ENCODE measurements around the gene ZNF229.
A peak's percentile ranks its signal among the peaks of the same experiment; 100 is the strongest.
"Not testable (repeated sequence)": the region's sequence is repeated elsewhere in the genome, so short reads cannot be mapped to it uniquely, and the experiment has no call there.

ZNF229 gene

DNA sequence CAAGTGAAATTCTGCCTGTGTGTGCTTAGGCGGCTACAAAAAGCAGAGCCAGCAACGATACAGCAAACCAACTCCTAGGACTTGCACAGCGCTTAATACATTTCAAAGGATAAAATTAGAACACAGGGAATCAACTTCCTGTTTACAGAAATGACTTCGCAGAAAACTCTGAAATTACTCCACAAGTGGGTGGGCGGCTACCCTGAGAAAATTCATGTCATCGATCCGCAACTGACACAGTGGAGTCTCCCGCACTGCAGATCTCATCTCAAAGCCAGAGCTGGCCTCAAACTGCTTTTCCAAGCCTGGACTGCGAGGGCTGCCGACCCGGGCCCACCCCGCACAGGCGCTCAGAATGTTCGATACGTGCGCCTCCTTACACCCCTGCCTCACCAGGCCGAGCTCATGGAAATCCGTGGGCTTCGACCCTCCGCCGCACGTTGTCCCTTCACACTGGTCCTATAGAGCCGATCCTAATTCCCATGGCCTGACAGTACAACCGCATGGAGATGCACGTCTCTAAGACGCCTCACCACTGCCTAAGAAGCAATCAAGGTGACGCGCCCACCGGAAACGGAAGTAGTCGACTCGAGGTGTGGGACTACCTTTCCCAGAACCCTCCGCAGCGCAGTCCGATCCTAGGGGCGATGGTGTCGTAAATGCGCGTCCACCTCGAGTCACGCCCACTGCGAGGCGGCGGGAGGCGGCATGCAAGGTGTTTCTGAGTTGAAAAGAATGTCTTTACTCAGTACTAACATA, at the start of gene ZNF229:
Gene ZNF229, minus strand, starts transcription at position 557 of the 759 bp plus-strand sequence. CDS start 5,625 bp downstream, outside the sequence.
- FAIRE-seq = peak; percentile 74

DNA sequence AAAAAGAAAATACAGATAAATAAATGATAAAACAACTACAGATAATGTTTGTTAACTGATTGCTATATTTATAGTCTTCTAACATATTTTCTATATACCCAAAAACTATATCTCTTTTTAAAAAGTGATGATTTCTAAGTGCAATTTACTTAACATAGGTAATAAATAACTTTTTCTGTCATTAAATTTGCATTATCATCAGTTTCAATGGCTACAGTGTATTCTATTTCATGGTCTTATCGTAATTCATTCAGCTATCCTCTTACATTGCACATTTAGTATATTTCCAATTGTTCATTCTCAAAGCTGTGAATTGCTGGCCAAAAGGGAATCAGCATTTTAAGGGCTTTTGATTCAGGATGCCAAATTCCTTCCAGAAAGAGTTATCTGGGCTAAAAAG, 48.4 kb upstream of the ZNF229 start:
- no peak for FAIRE-seq

DNA sequence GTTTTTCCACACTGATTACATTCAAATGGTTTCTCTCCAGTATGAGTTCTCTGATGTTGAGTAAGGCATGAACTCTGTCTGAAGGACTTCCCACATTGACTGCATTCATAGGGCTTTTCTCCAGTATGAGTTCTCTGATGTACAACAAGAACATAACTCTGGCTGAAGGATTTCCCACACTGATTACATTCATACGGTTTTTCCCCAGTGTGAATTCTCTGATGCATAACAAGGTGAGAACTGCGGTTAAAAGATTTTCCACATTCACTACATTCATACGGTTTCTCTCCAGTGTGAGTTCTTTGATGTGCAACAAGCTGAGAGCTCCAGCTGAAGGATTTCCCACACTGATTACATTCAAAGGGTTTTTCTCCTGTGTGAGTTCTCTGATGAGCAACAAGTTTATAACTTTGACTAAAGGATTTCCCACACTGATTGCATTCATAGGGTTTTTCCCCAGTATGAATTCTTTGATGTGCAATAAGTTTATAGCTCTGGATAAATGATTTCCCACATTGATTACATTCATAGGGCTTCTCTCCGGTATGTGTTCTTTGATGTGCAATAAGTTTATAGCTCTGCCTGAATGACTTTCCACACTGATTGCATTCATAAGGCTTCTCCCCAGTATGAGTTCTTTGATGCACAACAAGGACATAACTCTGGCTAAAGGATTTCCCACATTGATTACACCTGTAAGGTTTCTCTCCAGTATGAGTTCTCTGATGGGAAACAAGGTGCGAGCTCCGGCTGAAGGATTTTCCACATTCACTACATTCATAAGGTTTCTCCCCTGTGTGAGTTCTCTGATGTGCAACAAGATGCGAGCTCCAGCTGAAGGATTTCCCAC, 28.5 kb upstream of the ZNF229 start:
- FAIRE-seq = no peak

DNA sequence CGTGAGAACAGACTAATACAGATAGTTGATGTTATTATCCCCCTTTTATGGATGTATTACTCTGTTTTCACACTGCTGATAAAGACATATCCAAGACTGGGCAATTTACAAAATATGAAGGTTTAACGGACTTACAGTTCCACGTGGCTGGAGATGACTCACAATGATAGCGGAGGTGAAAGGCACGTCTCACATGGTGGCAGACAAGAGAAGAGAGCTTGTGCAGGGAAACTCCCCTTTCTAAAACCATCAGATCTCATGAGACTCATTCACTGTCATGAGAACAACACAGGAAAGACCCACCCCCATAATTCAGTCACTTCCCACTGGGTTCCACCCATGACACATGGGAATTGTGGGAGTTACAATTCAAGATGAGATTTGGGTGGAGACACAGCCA, 20.5 kb upstream of the ZNF229 start:
- FAIRE-seq = not testable (repeated sequence)

DNA sequence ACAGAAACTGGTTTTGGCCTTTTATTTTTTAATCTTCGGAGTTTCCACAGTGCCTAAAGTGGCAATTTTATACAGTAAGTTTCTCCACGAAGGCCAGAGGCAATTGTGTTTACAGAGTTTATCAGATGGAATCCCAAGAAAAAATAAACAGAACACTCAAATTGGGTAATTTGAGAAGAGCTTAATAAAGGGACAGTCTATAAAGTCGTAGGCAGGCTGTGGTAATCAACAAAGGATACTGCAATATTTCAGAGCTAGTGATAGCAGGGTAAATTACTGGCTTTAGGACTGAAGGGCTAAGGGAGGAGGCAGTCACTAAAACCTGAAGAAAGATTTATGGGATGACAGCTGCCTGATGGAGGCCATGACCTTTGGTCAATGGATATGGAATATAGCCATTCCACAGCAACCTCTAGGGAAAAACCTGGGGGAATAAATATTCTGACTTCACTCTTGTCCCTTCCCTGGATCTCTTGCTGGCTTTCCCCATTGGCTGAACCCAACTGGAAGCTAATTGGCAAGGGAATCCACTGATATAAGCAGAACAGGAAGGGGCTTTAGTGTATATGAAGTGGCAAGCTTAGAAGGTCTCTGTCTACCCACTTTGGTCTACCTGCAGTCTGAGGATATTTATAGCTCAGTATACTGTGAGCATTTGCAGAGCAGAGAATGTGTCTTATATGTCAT, 14.5 kb upstream of the ZNF229 start:
- not testable (repeated sequence) for FAIRE-seq

DNA sequence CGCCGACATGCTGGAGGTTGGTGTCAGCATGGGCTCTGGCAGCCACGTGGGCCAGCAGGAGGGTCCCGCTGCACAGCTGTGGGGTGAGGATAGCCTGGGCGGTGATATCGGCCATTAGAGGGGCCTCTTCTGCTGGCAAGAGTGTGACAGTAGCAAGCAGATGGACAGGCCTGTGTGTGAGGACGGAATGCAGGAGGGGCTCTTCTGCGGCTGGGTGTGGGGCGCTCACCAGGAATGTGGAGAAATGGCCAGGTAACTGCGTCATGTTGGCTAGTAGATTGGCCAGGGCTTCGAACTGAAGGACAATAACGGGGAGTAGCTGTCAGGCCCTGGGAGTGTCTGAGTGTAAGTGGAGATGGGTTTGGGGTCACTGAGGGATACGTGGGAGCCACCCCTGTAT, 7.7 kb upstream of the ZNF229 start:
- not testable (repeated sequence) for FAIRE-seq

DNA sequence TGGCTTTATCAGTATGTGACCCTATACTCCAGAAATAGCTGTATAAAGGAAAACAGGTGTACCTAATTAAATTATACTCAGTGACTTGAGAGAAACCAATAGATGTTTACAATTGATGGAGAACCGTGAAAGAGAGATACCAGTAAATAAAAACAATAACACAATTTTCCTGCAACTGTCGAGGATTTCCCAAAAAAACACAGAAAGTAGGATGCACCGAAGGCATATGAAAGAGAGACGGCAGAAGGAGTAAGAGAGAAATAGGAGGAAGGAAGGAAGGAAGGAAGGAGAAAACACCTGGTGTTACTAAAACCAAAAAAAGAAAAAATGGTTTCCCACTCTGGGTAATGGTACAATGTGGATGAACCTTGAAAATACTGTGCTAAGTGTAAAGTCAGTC, 6.8 kb upstream of the ZNF229 start:
- FAIRE-seq = no peak

DNA sequence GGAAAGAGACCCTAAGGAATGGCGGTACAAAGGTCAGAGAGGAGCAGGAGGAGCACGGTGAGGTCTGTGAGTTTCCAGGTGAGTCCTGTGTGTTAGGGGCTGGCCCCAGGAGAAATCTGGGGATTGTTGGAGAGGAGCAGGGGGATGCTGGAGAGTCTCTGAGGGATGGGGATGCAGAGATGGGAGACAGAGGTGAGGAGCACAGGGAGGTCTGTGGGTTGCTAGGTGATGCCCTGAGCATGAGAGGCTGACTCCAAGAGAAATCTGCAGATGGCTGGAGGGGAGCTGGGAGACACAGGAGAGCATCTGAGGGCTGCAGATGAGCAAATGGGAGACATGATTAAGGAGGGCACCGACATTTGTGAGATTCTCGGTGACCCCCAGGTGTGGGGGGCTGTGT, 4.1 kb upstream of the ZNF229 start:
- no peak for FAIRE-seq

DNA sequence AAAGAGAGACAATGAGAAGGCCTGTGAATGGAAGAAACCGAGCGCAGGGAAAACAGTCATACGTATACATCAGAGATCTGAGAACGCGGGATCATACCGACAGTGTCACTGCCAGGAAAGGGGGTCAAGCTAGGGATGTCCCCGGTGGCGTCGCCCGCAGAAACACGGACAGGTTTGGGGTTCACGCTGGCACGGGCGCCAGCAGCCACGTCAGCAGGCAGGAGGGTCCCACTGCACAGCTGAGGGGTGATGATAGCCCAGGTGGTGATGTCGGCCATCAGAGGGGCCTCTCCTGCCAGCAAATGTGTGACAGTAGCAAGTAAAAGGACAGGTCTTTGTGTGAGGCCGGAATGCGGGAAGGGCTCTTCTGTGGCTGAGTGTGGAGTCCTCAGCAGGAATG, 3.4 kb upstream of the ZNF229 start:
- no peak for FAIRE-seq

DNA sequence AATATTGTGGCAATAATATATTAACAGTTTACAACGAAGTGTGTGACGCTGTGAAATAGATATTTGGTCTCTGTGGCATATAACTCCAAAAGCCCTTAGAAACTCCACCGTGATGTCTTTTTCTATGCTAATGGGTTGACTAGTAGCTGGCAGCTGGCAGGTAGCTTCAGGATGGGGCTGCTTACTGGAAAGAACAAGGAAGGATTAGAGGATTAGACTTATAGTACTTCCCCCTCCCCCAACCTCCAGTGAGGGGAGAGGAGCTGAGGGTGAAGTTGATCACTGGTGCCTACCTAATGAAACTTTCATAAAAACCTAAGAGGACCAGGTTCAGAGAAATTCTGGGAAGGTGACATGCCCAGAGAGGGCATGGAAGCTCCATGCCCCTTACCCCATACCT, 9.8 kb downstream of the ZNF229 start:
- FAIRE-seq = no peak

DNA sequence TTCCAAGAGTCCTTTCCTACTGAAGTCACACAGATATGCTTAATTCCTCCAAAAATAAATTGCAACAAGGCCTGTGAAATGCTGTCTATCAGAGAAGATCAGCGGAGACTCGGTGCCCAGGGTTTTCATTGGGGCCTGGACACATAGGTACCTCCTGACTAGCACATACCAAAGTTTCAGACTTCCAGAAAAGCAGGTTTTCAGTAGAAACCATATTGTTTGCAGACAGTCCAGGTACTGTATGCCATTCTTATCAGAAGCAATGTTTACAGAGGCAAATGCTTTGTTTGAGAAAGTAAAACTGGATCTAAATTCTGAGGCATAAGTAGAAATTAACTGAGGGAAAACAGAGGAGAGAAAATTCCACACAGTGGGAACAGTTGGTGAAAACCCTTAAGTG, 12.8 kb downstream of the ZNF229 start:
- no peak for FAIRE-seq

DNA sequence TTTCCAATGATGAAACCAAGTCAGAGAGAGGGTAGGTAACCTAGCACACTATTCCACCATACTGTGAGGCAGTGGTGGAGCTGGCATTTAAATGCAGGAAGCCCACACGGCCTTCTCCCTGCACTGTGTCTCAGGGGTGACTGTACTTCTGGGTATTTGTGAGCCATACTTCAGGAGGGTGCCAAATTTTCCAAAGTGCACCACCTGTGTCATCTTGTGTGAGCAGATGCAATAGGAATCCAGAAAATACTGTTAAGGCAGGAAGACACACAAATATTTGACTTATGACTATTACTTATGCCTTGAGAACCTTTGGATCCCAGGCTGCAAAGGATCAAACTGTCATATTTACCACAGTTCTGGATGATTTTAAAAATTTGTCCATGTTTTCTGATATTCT, 17.3 kb downstream of the ZNF229 start:
- no peak for FAIRE-seq

DNA sequence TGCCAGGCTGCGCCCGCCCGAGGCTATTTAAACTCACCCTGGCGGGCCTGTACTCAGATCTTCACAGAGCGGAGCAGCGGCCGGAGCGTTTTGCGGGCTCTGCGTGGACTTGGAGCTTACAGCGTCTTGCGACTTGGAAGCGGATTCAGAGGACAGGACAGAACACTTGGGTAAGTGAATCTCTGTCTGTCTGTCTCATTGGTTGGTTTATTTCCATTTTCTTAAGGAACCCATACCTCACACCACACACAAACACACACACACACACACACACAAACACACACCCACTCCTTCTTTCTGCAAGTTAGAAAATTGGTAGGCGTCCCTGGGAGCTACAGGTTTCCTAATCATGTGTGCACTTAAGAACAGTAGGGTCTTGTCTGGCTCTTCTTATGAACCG, 32.7 kb downstream of the ZNF229 start:
- FAIRE-seq = not testable (repeated sequence)

DNA sequence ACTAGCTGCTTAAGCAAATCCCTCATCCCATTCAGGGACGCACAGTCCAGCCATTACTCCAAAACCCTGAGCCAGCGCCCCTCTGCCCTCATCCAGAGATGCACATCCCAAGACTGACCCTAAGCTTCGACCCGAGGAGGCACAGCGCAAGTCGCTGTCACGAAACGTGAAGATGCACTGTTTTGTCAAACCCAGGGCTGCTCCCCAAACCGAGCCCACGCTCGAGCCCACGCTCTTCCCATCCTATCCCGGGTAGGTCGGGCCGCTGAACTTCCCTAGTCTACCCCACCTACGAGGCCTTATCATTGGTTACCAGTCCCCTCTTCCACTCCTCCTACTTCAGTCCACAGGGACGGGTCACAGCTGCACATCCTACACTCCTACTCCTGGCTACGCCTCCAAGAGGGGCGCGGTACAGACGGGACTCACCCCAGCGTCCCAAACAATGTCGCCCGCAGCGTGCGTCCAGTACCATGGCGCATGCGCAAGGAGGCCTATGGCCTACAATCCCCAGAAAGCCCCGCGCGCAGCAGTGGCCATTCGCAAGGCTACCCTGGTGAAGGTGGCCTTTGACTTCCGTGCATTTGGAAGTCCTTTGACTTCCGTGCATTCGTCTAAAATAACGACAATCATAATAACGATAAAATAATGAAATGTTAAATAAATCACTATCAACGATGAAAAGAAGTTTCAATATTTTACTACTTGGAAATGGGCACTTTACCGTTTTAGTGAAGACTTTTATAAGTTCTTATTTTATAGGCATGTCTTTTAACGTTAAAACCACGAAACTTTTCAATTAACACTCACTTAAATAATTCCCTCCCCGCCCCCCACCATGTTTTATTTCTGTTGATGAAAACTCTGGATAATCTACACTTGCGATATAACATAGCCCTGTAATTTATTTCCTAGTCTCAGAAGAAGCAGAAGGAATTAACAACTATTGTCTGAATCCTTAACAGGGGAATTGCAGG, 46.8 kb downstream of the ZNF229 start, which contains the start of gene ZNF285:
Gene ZNF285, minus strand, starts transcription at position 470 of the 977 bp plus-strand sequence. CDS start 4,395 bp downstream, outside the sequence.
- peak; percentile 88 for FAIRE-seq

DNA sequence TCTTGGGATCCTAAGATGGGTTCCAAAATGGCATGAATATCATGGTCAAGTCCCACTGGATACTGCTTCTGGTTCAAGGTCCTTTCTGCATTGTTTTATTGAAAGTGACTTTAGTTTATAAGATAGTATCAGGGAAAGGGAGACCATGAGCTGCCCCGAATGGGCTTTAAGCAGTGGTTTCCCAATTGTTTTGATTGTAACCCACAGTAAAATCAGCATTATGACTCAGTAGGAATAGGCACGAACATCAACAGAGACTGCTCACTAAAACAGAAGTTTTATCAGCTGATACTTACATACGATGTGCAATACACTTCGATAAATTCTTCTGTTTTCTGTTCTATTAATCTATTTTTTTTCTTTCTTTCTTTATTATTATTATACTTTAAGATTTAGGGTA, 59.0 kb downstream of the ZNF229 start:
- not testable (repeated sequence) for FAIRE-seq

All from TTC549 (cell line).